Effector memory CD4-positive, alpha-beta T cell (primary cell): ENCODE measurements around the gene ACTBL2.

Source experiments
- DNase-seq, 3 donors: peaks; one replicate each; pipeline ENCODE4 v3.0.0-alpha.2; 2020
- H3K27ac ChIP-seq: 2 replicates; pipeline ENCODE4 v1.7.0; 2013; ENCODE audit warnings: mild to moderate bottlenecking, low read length, moderate library complexity; ENCODE audit not compliant: insufficient read depth, poor library complexity, severe bottlenecking
- H3K27me3 ChIP-seq: replicated peaks from 2 replicates; pipeline ENCODE4 v1.7.0; 2013; ENCODE audit warnings: mild to moderate bottlenecking, low read length; ENCODE audit not compliant: insufficient read depth, control insufficient read depth, poor library complexity, severe bottlenecking
- H3K36me3 ChIP-seq: 2 replicates; pipeline ENCODE4 v1.7.0; 2013; ENCODE audit warnings: mild to moderate bottlenecking, low read length, moderate library complexity; ENCODE audit not compliant: control insufficient read depth, insufficient read depth
- H3K4me1 ChIP-seq: 2 replicates; pipeline ENCODE4 v1.7.0; 2013; ENCODE audit warnings: low read length, mild to moderate bottlenecking; ENCODE audit not compliant: control insufficient read depth, insufficient read depth, poor library complexity, severe bottlenecking
- H3K4me3 ChIP-seq: 2 replicates; pipeline ENCODE4 v1.7.0; 2013; ENCODE audit warnings: low read length, low read depth, mild to moderate bottlenecking; ENCODE audit not compliant: insufficient read depth, poor library complexity, severe bottlenecking
- H3K9me3 ChIP-seq: 2 replicates; pipeline ENCODE4 v1.7.0; 2013; ENCODE audit warnings: mild to moderate bottlenecking, low read length, moderate library complexity; ENCODE audit not compliant: control insufficient read depth

Gene ACTBL2

DNA sequence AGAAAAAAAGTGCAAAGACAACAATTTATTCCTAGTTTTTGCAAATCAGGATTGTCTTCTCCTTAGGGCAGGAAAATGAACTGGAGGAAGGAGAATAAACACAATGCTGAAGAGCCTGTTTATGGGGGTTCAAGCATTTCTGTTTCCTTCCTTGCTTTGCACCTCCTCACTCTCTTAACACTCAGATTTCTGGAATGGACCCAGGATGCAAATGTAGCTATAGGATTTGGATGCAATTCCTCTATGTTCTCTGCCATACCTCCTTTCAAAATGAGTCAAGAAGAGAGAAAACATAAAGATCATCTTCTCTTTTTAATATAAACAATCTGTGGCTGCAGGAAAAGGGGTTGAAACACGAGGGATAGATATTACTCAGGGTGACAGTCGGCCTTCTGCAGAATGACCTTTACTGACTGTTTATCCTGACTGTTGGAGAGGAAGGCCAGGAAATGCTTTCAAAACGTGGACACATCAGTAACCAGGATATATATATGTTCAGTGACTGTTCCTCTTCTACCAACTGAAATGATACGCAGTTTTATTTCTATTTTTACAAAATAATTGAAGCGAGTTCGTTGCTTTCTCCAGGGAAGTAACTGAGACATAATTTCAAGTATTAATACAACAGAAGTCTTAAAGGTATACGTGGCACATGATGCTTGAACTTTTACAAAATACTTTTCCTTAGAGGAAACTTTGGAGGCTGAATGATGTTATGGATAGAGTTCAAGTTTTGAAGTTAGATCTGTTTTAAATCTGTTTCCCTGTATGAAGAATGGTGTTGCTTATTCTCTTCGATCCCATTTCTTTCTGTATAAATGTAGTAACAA lies 44.4 kb downstream of the ACTBL2 start:
- Histone ChIP-seq H3K27ac (no peak overlapping the region), H3K36me3 (no peaks in the 10 kb centered on the region), H3K4me1 (no peaks in the 10 kb centered on the region), H3K4me3 (no peak overlapping the region), H3K27me3 (no peaks in the 10 kb centered on the region), H3K9me3 (no peaks in the 10 kb centered on the region)
- no peak for DNase-seq

- no peak for DNase-seq
- no peak overlapping the region for H3K27ac ChIP-seq
These were observed 46.0 kb downstream of the ACTBL2 start for GRCh38 chr5:57436586-57436985.

GRCh38 chr5:57435701-57436134 lies 46.9 kb downstream of the ACTBL2 start:
- Histone ChIP-seq H3K4me3 (no peak overlapping the region), H3K36me3 (no peaks in the 10 kb centered on the region), H3K9me3 (no peaks in the 10 kb centered on the region), H3K4me1 (no peaks in the 10 kb centered on the region), H3K27me3 (no peaks in the 10 kb centered on the region), H3K27ac (no peak overlapping the region)
- DNase-seq = no peak

More at GRCh38 chr5:57436586-57436985, 46.0 kb downstream of the ACTBL2 start:
- Histone ChIP-seq H3K4me1 (no peaks in the 10 kb centered on the region), H3K4me3 (no peak overlapping the region), H3K36me3 (no peaks in the 10 kb centered on the region), H3K27me3 (no peaks in the 10 kb centered on the region), H3K9me3 (no peaks in the 10 kb centered on the region)

GRCh38 chr5:57434683-57435082 lies 47.9 kb downstream of the ACTBL2 start:
- Histone ChIP-seq H3K27me3 (no peaks in the 10 kb centered on the region), H3K27ac (no peak overlapping the region), H3K36me3 (no peaks in the 10 kb centered on the region), H3K9me3 (no peaks in the 10 kb centered on the region), H3K4me1 (no peaks in the 10 kb centered on the region), H3K4me3 (no peak overlapping the region)
- no peak for DNase-seq

DNA sequence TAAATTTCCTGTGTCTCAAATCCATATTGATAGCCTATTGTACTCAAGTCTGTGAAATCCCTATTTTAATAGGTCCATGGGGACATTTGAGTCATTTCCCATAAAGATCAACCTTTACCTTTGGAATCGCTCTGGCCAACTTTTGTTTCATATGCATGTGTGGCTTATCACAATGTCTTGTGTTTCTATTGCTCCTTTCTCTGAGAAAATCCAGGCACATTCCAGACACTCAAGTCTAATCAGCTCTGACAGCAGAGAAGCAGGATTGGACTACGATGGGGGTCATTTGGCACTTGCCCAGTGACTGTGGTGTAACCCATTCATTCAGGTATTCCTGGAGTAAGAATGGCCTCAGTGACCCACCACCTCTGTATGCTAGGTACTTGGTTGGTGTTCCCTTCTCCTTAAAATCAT lies 48.4 kb downstream of the ACTBL2 start:
- Histone ChIP-seq H3K27me3 (no peaks in the 10 kb centered on the region), H3K27ac (no peak overlapping the region), H3K9me3 (no peaks in the 10 kb centered on the region), H3K36me3 (no peaks in the 10 kb centered on the region), H3K4me3 (no peak overlapping the region), H3K4me1 (no peaks in the 10 kb centered on the region)
- DNase-seq = no peak

DNA sequence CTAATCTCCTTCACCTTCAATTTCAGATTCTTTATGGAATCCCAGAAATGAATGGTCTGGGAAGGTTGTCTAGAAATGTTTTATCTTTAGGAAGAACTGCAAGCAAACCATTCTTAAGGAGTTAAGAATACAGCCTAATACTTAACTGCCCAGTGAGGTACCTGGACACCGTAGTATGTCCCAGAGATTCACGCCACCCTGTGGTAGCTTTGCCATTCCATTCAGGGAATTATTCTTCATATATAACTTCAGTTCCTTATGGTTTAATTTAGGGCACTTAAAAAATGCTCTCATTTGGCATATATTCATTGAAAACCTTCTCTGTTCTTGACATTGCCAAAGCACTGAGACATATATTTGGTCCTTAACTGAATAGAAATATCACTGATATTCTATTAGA lies 49.7 kb downstream of the ACTBL2 start:
- Histone ChIP-seq H3K9me3 (no peaks in the 10 kb centered on the region), H3K4me1 (no peaks in the 10 kb centered on the region), H3K27me3 (no peaks in the 10 kb centered on the region), H3K27ac (no peak overlapping the region), H3K4me3 (no peak overlapping the region), H3K36me3 (no peaks in the 10 kb centered on the region)
- DNase-seq = no peak

DNA sequence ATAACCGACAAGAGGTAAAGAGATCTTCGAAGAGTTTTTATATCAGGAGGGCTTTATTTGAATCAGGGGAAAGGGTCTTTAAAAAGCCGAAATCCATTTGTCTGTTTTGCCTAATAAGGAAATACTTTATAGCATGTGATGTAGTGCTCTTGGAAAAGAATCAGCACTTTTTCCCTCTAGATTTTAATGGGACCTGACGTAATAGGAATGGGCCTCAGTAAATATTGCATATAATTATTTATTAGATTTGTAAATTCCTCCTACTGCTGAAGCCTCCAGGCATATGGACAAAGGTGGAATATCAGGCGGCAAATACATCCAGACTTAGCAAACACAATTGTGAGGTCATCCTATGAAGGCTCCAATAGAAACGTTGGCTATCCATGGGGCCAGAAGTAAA lies 50.9 kb downstream of the ACTBL2 start:
- no peaks in the 10 kb centered on the region for H3K36me3 ChIP-seq
- H3K9me3 ChIP-seq = no peaks in the 10 kb centered on the region
- H3K27ac ChIP-seq = no peak overlapping the region
- H3K4me3 ChIP-seq = no peak overlapping the region
- no peaks in the 10 kb centered on the region for H3K27me3 ChIP-seq
- H3K4me1 ChIP-seq = no peaks in the 10 kb centered on the region
- no peak for DNase-seq
